ENCODE data around the gene ZNF740. TPM values are rescaled to one million over a fixed set of nuclear protein-coding genes. Genes with fewer than 3 reads are reported as not detected.

ZNF740 gene
- total and polyA plus RNA-seq, 2 of the 8 experiments (the other 6 are each of a cell fraction or from before 2014, with no cell fraction given): 8.2 to 40.0 TPM

- TF ChIP-seq ATF2 (IDR thresholded peaks at IDR 0.05; ENCODE audit: low read length): no peak
- TF ChIP-seq, protein P1, sequence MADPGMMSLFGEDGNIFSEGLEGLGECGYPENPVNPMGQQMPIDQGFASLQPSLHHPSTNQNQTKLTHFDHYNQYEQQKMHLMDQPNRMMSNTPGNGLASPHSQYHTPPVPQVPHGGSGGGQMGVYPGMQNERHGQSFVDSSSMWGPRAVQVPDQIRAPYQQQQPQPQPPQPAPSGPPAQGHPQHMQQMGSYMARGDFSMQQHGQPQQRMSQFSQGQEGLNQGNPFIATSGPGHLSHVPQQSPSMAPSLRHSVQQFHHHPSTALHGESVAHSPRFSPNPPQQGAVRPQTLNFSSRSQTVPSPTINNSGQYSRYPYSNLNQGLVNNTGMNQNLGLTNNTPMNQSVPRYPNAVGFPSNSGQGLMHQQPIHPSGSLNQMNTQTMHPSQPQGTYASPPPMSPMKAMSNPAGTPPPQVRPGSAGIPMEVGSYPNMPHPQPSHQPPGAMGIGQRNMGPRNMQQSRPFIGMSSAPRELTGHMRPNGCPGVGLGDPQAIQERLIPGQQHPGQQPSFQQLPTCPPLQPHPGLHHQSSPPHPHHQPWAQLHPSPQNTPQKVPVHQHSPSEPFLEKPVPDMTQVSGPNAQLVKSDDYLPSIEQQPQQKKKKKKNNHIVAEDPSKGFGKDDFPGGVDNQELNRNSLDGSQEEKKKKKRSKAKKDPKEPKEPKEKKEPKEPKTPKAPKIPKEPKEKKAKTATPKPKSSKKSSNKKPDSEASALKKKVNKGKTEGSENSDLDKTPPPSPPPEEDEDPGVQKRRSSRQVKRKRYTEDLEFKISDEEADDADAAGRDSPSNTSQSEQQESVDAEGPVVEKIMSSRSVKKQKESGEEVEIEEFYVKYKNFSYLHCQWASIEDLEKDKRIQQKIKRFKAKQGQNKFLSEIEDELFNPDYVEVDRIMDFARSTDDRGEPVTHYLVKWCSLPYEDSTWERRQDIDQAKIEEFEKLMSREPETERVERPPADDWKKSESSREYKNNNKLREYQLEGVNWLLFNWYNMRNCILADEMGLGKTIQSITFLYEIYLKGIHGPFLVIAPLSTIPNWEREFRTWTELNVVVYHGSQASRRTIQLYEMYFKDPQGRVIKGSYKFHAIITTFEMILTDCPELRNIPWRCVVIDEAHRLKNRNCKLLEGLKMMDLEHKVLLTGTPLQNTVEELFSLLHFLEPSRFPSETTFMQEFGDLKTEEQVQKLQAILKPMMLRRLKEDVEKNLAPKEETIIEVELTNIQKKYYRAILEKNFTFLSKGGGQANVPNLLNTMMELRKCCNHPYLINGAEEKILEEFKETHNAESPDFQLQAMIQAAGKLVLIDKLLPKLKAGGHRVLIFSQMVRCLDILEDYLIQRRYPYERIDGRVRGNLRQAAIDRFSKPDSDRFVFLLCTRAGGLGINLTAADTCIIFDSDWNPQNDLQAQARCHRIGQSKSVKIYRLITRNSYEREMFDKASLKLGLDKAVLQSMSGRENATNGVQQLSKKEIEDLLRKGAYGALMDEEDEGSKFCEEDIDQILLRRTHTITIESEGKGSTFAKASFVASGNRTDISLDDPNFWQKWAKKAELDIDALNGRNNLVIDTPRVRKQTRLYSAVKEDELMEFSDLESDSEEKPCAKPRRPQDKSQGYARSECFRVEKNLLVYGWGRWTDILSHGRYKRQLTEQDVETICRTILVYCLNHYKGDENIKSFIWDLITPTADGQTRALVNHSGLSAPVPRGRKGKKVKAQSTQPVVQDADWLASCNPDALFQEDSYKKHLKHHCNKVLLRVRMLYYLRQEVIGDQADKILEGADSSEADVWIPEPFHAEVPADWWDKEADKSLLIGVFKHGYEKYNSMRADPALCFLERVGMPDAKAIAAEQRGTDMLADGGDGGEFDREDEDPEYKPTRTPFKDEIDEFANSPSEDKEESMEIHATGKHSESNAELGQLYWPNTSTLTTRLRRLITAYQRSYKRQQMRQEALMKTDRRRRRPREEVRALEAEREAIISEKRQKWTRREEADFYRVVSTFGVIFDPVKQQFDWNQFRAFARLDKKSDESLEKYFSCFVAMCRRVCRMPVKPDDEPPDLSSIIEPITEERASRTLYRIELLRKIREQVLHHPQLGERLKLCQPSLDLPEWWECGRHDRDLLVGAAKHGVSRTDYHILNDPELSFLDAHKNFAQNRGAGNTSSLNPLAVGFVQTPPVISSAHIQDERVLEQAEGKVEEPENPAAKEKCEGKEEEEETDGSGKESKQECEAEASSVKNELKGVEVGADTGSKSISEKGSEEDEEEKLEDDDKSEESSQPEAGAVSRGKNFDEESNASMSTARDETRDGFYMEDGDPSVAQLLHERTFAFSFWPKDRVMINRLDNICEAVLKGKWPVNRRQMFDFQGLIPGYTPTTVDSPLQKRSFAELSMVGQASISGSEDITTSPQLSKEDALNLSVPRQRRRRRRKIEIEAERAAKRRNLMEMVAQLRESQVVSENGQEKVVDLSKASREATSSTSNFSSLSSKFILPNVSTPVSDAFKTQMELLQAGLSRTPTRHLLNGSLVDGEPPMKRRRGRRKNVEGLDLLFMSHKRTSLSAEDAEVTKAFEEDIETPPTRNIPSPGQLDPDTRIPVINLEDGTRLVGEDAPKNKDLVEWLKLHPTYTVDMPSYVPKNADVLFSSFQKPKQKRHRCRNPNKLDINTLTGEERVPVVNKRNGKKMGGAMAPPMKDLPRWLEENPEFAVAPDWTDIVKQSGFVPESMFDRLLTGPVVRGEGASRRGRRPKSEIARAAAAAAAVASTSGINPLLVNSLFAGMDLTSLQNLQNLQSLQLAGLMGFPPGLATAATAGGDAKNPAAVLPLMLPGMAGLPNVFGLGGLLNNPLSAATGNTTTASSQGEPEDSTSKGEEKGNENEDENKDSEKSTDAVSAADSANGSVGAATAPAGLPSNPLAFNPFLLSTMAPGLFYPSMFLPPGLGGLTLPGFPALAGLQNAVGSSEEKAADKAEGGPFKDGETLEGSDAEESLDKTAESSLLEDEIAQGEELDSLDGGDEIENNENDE (IDR thresholded peaks at IDR 0.05; ENCODE audit: insufficient replicate concordance, low read length): no peak
These were observed 9.7 kb downstream of the ZNF740 start (continued) for GRCh38 chr12:53190108-53190729.
